RWPE1 (cell line): ENCODE results near the gene CHST2.
A peak's percentile ranks its signal among the peaks of the same experiment; 100 is the strongest.
"Not testable (repeated sequence)": the region's sequence is repeated elsewhere in the genome, so short reads cannot be mapped to it uniquely, and the experiment has no call there.

Experiments used
- CTCF ChIA-PET: fragments of 350-600 bp; sonication (Branson Sonifier 250); formaldehyde crosslinking; extraction: SDS; loops from one replicate; lab custom pipeline; 2021; lab: Yijun Ruan, JAX
- POLR2A ChIA-PET: fragments of 400-600 bp; formaldehyde crosslinking; extraction: SDS; loops from one replicate; lab custom pipeline; 2020; ENCODE audit warnings: antibody characterized with exemption; ENCODE audit not compliant: low non-redundant PET; lab: Yijun Ruan, JAX
- DNase-seq: peaks from one replicate; pipeline ENCODE4 v3.0.0; 2012; ENCODE audit warnings: low spot score
- H3K27ac ChIP-seq: fragments of 450-650 bp; 2 replicates; pipeline ENCODE4 v1.5.1; 2017
- CTCF ChIP-seq: fragments of 450-650 bp; conservative IDR thresholded peaks from 2 replicates; pipeline ENCODE4 v1.5.1; 2017; ENCODE audit warnings: low read depth, mild to moderate bottlenecking

The CHST2 gene

GRCh38 chr3:143119009-143119914 lies at the start of gene CHST2:
Gene CHST2, plus strand, starts transcription at chr3:143119771. Its CDS starts 1,046 bp downstream, at chr3:143120817.
- peak; percentile 90 for DNase-seq
- no peak for TF ChIP-seq CTCF
- POLR2A ChIA-PET: no interaction called here
- CTCF ChIA-PET: interaction anchor here (0.6 kb wide), 1 partner anchor 28 kb away, joined by 3 read pairs; no protein-coding TSS in a partner anchor
- peak within 1 kb of the TSS; percentile 70 for H3K27ac ChIP-seq

GRCh38 chr3:143070977-143071551 lies 48.5 kb upstream of the CHST2 start:
- H3K27ac ChIP-seq: peak overlapping the region; percentile 68
- POLR2A ChIA-PET: no interaction called here
- DNase-seq: peak; percentile 64

GRCh38 chr3:143071776-143072175 lies 47.8 kb upstream of the CHST2 start:
- ChIA-PET POLR2A (no interaction called here), CTCF (interaction anchor here (0.6 to 1.2 kb wide), 3 partner anchors 9 to 602 kb away, joined by 3 to 6 read pairs (median 3); no protein-coding TSS in a partner anchor)
- no peak for DNase-seq
- TF ChIP-seq CTCF: no peak
- peak overlapping the region; percentile 68 for H3K27ac ChIP-seq

More at GRCh38 chr3:143070977-143071551, 48.5 kb upstream of the CHST2 start:
- CTCF ChIA-PET: interaction anchor here (1.2 kb wide), 2 partner anchors 574 to 603 kb away, joined by 3 to 6 read pairs; no protein-coding TSS in a partner anchor
- TF ChIP-seq CTCF: no peak

- CTCF ChIA-PET: interaction anchor here (0.6 to 1.2 kb wide), 4 partner anchors 9 to 572 kb away, joined by 3 to 4 read pairs (median 4); no protein-coding TSS in a partner anchor
- DNase-seq, H3K27ac ChIP-seq, POLR2A ChIA-PET: not testable (repeated sequence)
Measured at GRCh38 chr3:143072298-143073020, 47.1 kb upstream of the CHST2 start.

GRCh38 chr3:143073541-143073940 lies 46.0 kb upstream of the CHST2 start:
- DNase-seq, POLR2A ChIA-PET, H3K27ac ChIP-seq, CTCF ChIA-PET: not testable (repeated sequence)

GRCh38 chr3:143073983-143074382 lies 45.6 kb upstream of the CHST2 start:
- POLR2A ChIA-PET, DNase-seq: not testable (repeated sequence)

GRCh38 chr3:143078883-143079282 lies 40.7 kb upstream of the CHST2 start:
- no peak overlapping the region for H3K27ac ChIP-seq
- no peak for TF ChIP-seq CTCF
- peak; percentile 42 for DNase-seq
- ChIA-PET POLR2A (no interaction called here), CTCF (interaction anchor here (0.7 kb wide), 1 partner anchor 139 kb away, joined by 3 read pairs; no protein-coding TSS in a partner anchor)

More at GRCh38 chr3:143073983-143074382, 45.6 kb upstream of the CHST2 start:
- H3K27ac ChIP-seq, CTCF ChIA-PET: not testable (repeated sequence)
